PC-3 (cell line): ENCODE data around the gene PRRX1. TPM values are rescaled to one million over a fixed set of nuclear protein-coding genes. Genes with fewer than 3 reads are reported as not detected.

Source experiments
- ATAC-seq: fragments of 200-7000 bp; cut with Tn5 transposase; 2 replicates; pipeline ENCODE4 v1.9.1; 2020; ENCODE audit warnings: mild to moderate bottlenecking, moderate library complexity
- BruUV-seq: library from RNA; stranded (reverse); fragments of 400-500 nt; replicated peaks from 2 replicates; lab custom pipeline; 2021; lab: Mats Ljungman, UMichigan
- CTCF ChIA-PET: fragments of 300-600 bp; sonication (Branson Sonifier 250); formaldehyde crosslinking; loops from one replicate; lab custom pipeline; 2022; ENCODE audit warnings: antibody characterized with exemption; lab: Charles Lee
- POLR2A ChIA-PET: fragments of 300-600 bp; sonication (Branson Sonifier 250); formaldehyde crosslinking; loops from one replicate; lab custom pipeline; 2022; ENCODE audit warnings: antibody characterized with exemption; ENCODE audit not compliant: unreplicated experiment; lab: Charles Lee
- DNase-seq: peaks from one replicate; pipeline ENCODE4 v3.0.0-alpha.2; 2015
- H2AFZ ChIP-seq: fragments of 300-600 bp; sonication (generic); 2 replicates; pipeline ENCODE4 v1.6.0; 2016; ENCODE audit warnings: antibody characterized with exemption, low read length
- H3F3A ChIP-seq: fragments of 300-600 bp; sonication (generic); one replicate; pipeline ENCODE4 v1.6.0; 2017; ENCODE audit warnings: antibody characterized with exemption, low read length, control low read depth, mild to moderate bottlenecking; ENCODE audit not compliant: unreplicated experiment
- H3K27ac ChIP-seq: fragments of 300-600 bp; sonication (generic); 2 replicates; pipeline ENCODE4 v1.5.1; 2016; ENCODE audit warnings: mild to moderate bottlenecking, low read length
- H3K27me3 ChIP-seq: fragments of 300-600 bp; sonication (generic); 2 replicates; pipeline ENCODE4 v1.6.1; 2016; ENCODE audit warnings: low read length, mixed read lengths
- H3K36me3 ChIP-seq: fragments of 300-600 bp; sonication (generic); 2 replicates; pipeline ENCODE4 v1.6.1; 2016; ENCODE audit warnings: low read depth, mixed run types, low read length, mixed read lengths
- H3K4me1 ChIP-seq: fragments of 300-600 bp; sonication (generic); 2 replicates; pipeline ENCODE4 v1.5.1; 2016; ENCODE audit warnings: low read length; ENCODE audit not compliant: insufficient read depth
- H3K4me2 ChIP-seq: fragments of 300-600 bp; sonication (generic); 2 replicates; pipeline ENCODE4 v1.6.0; 2016; ENCODE audit warnings: low read length
- H3K4me3 ChIP-seq: fragments of 300-600 bp; sonication (generic); 2 replicates; pipeline ENCODE4 v1.5.1; 2016; ENCODE audit warnings: mild to moderate bottlenecking, low read length, mixed read lengths
- H3K79me2 ChIP-seq: fragments of 300-600 bp; sonication (generic); 2 replicates; pipeline ENCODE4 v1.6.1; 2017; ENCODE audit warnings: low read length, mixed read lengths
- H3K9ac ChIP-seq: fragments of 300-600 bp; sonication (generic); 2 replicates; pipeline ENCODE4 v1.6.0; 2016; ENCODE audit warnings: mild to moderate bottlenecking, low read length
- H3K9me2 ChIP-seq: fragments of 300-600 bp; sonication (generic); replicated peaks from 2 replicates; pipeline ENCODE4 v1.6.1; 2016; ENCODE audit warnings: mixed run types, low read length, mixed read lengths
- H3K9me3 ChIP-seq: fragments of 300-600 bp; sonication (generic); 2 replicates; pipeline ENCODE4 v1.6.1; 2016; ENCODE audit warnings: low read length, mixed read lengths
- H4K20me1 ChIP-seq: fragments of 300-600 bp; sonication (generic); 2 replicates; pipeline ENCODE4 v1.6.1; 2016; ENCODE audit warnings: low read length, mixed read lengths
- CTCF ChIP-seq: fragments of 300-600 bp; sonication (generic); conservative IDR thresholded peaks from 2 replicates; pipeline ENCODE4 v1.5.1; 2017; ENCODE audit warnings: antibody characterized with exemption, low read depth, mild to moderate bottlenecking, low read length
- EZH2 ChIP-seq: fragments of 300-600 bp; sonication (generic); IDR thresholded peaks from one replicate; pipeline ENCODE4 v1.6.1; 2017; ENCODE audit warnings: antibody characterized with exemption, mild to moderate bottlenecking, low read length; ENCODE audit not compliant: unreplicated experiment
- EZH2phosphoT487 ChIP-seq: fragments of 300-600 bp; sonication (generic); IDR thresholded peaks from 2 replicates; pipeline ENCODE4 v1.6.1; 2018; ENCODE audit warnings: mild to moderate bottlenecking, antibody characterized with exemption, low read length, borderline replicate concordance
- intact Hi-C: fragments of 100-400 bp; cut with micrococcal nuclease; formaldehyde crosslinking; loops from 2 replicates; pipeline ENCODE4 v1.9.0; 2023
- total RNA-seq: library from RNA; depleted of rRNA; stranded (reverse); fragments of >200 nt; gene quantifications from 2 replicates; pipeline ENCODE4 v1.2.3, GENCODE V29; 2014

The PRRX1 gene
- total RNA-seq, 1 experiment from 2014 or later = not detected

GRCh38 chr1:170668209-170669106, 4.5 kb downstream of the PRRX1 start:
- peak overlapping the region; percentile 65 for H2AFZ ChIP-seq
- no peaks in the 10 kb centered on the region for H3K36me3 ChIP-seq
- H3K4me1 ChIP-seq = no peaks in the 10 kb centered on the region
- DNase-seq (no peak), ATAC-seq (peak; percentile 33)
- intact Hi-C loops = no loop called here
- H4K20me1 ChIP-seq = no peaks in the 10 kb centered on the region
- no peak for TF ChIP-seq CTCF
- no peak for TF ChIP-seq EZH2phosphoT487
- no peak for TF ChIP-seq EZH2
- peak overlapping the region; percentile 58 for H3K4me3 ChIP-seq
- no TSS peak for BruUV-seq
- H3K9ac ChIP-seq = no peak overlapping the region
- H3K27me3 ChIP-seq = peaks cover 34% of the 10 kb centered on the region
- no peaks in the 10 kb centered on the region for H3K9me3 ChIP-seq
- peak overlapping the region; percentile 76 for H3K4me2 ChIP-seq
- CTCF ChIA-PET = no interaction called here
- no peak overlapping the region for H3K27ac ChIP-seq
- no peaks in the 10 kb centered on the region for H3F3A ChIP-seq
- POLR2A ChIA-PET = no interaction called here
- H3K9me2 ChIP-seq = no peaks in the 10 kb centered on the region
- no peaks in the 10 kb centered on the region for H3K79me2 ChIP-seq

GRCh38 chr1:170669107-170669445, 5.1 kb downstream of the PRRX1 start:
- no peaks in the 10 kb centered on the region for H3F3A ChIP-seq
- ATAC-seq (no peak), DNase-seq (no peak)
- intact Hi-C loops = no loop called here
- no peaks in the 10 kb centered on the region for H3K36me3 ChIP-seq
- H3K27me3 ChIP-seq = peaks cover 40% of the 10 kb centered on the region
- H3K9ac ChIP-seq = no peak overlapping the region
- H3K79me2 ChIP-seq = no peaks in the 10 kb centered on the region
- no peaks in the 10 kb centered on the region for H3K9me2 ChIP-seq
- TF ChIP-seq CTCF (no peak), EZH2 (no peak), EZH2phosphoT487 (no peak)
- H3K9me3 ChIP-seq = no peaks in the 10 kb centered on the region
- H3K4me1 ChIP-seq = no peaks in the 10 kb centered on the region
- no TSS peak for BruUV-seq
- ChIA-PET POLR2A (no interaction called here), CTCF (no interaction called here)
- no peak overlapping the region for H3K4me3 ChIP-seq
- H3K27ac ChIP-seq = no peak overlapping the region
- no peaks in the 10 kb centered on the region for H4K20me1 ChIP-seq
- H2AFZ ChIP-seq = no peak overlapping the region
- H3K4me2 ChIP-seq = no peak overlapping the region
